ENCODE data around the gene TMEM253.
A peak's percentile ranks its signal among the peaks of the same experiment; 100 is the strongest.

TMEM253 gene

DNA sequence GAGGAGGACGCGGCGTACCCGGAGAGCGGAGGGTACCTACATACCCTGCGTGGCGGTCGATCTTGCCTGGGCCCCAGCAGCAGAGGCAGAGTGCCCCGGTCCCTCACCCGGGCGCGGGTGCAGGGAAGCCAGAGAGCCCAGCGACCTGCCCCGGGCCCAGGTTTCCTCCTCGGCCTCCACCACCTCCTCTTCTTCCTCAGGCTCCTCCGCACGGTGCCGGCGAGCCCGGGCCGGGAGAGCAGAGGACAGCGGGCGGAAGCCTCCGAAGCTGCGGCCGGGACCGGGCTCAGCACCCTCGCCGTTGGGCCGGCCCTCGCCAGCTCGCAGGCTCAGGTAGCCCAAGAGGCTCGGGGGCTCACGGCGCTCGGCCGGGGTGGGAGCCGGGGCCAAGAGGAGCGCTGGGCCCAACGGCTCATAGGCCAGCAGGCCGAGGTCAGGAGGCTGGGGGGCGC, 9.0 kb upstream of the TMEM253 start:
- ChIA-PET POLR2A (interaction anchor here (0.6 kb wide), 1 partner anchor 12 kb away, joined by 3 read pairs; no protein-coding TSS in a partner anchor), CTCF (interaction anchor here (0.7 to 7.8 kb wide), 33 partner anchors 12 to 435 kb away, joined by 3 to 228 read pairs (median 7); partner anchors contain the start of genes ARHGEF40, EDDM3A, RNASE8 and TMEM253)
- DNase-seq (ENCODE audit: extremely low spot score): no peak
- TF ChIP-seq, protein P1, sequence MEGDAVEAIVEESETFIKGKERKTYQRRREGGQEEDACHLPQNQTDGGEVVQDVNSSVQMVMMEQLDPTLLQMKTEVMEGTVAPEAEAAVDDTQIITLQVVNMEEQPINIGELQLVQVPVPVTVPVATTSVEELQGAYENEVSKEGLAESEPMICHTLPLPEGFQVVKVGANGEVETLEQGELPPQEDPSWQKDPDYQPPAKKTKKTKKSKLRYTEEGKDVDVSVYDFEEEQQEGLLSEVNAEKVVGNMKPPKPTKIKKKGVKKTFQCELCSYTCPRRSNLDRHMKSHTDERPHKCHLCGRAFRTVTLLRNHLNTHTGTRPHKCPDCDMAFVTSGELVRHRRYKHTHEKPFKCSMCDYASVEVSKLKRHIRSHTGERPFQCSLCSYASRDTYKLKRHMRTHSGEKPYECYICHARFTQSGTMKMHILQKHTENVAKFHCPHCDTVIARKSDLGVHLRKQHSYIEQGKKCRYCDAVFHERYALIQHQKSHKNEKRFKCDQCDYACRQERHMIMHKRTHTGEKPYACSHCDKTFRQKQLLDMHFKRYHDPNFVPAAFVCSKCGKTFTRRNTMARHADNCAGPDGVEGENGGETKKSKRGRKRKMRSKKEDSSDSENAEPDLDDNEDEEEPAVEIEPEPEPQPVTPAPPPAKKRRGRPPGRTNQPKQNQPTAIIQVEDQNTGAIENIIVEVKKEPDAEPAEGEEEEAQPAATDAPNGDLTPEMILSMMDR (IDR thresholded peaks at IDR 0.05; ENCODE audit: control extremely low read depth, extremely low read depth, low read depth, missing control alignments): no peak

DNA sequence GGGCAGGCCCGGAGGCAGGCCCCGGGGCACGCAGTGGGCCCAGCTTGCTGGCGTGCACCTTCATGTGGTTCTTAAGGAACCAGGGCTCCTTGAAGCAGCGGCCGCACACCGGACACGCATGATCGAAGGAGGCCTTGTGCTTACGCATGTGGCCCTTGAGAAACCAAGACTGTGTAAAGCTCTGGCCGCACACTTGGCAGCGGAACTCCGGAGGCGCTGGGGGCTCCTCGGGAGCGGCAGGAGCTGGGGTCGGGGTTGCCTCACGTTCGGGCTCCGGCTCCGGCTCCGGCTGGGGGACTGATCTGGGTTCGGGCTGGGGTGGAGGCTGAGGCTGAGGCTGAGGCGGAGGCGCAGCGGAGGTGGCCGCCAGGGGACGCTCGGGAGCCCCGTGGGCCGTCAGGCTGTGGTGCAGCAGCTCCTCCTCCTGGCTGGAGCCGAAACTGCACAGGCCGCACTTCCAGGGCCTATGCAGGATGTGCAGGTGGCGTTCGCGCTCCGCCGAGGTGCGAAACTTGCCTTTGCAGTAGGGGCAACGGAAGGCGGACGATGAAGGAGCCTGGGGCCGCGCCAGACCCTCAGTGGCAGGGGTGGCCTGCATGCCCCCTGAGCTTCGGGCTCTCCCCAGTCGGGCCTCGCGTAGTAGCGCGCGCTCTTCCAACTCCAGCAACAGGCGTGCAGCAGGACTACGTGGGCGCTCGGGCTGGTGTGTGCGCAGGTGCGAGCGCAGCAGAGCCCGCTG, 8.4 kb upstream of the TMEM253 start:
- ChIA-PET CTCF (interaction anchor here (0.7 to 7.8 kb wide), 34 partner anchors 12 to 435 kb away, joined by 3 to 228 read pairs (median 6); partner anchors contain the start of genes ARHGEF40, EDDM3A, RNASE8 and TMEM253), POLR2A (interaction anchor here (0.6 kb wide), 1 partner anchor 12 kb away, joined by 3 read pairs; no protein-coding TSS in a partner anchor)
- TF ChIP-seq, protein P1 (IDR thresholded peaks at IDR 0.05; ENCODE audit: control extremely low read depth, extremely low read depth, low read depth, missing control alignments): peak; percentile 100
- DNase-seq (ENCODE audit: extremely low spot score): peak; percentile 92

DNA sequence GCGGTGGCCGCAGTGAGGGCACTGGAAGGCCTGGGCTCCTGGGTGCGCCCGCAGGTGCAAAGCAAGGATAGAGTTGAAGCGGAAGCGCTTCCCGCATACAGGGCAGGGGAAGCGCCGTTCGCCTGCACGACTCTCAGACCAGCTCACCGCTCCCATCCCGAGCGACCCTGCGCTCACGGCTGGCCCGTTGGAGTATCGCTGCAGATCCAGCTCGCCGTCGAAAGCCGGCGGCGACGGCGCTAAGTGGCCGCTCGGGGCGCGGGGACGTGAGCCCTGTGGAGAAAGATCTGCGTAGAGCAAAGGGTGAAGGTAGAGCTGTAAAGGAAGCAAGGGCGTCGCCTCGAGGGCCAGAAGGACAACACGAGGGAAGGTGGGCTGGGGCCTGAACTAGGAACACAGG, 7.8 kb upstream of the TMEM253 start:
- ChIA-PET POLR2A (no interaction called here), CTCF (interaction anchor here (0.8 to 7.8 kb wide), 31 partner anchors 13 to 434 kb away, joined by 3 to 228 read pairs (median 8); partner anchors contain the start of genes ARHGEF40, EDDM3A, RNASE8 and TMEM253)
- TF ChIP-seq, protein P1 (IDR thresholded peaks at IDR 0.05; ENCODE audit: control extremely low read depth, extremely low read depth, low read depth, missing control alignments): no peak
- no peak for DNase-seq (ENCODE audit: extremely low spot score)

DNA sequence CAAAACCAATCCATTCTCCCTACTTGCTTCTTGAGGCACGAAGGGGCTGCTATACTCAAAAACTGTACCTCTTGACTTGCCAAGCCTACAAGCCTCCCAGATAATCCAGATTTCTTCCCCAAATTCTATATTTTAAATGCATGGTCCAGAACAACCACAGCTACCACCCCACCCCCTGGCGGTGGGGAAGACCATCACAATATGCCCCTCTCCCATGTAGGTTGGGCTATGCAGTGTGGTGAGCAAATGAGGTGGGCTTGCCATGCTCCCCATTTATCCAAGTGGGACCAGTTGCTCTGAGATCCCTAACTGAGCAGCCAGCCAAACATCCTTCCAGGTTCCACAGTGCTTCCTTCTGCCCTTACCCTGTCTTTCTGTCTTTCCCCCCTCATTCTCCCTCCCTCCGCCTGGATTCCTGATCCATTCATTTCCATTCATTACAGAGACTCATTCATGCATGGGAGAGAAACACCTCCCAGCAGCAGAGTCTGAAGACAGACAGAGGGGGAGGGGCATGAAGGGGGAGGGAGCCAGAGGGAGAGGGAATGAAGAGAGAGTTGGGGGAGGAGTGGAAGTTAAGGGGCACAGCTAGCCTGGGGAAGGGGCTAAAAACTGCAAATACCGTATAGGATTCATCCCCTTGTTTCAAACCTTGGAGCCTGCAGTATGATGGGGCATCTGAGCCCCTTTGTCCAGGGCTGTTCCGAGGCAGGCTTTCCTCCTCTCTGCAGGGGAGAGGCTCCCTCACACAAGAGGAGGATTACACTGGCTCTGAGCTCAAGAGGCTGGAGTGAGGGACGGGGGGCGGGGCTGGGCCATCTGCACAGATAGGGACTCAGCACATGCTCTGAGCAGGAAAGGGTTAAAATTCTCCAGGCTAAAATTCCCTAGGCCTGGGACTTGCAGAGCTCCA, 6.8 kb upstream of the TMEM253 start:
- ChIA-PET CTCF (interaction anchor here (0.8 to 7.8 kb wide), 15 partner anchors 12 to 123 kb away, joined by 3 to 228 read pairs (median 11); partner anchors contain the start of genes ARHGEF40 and TMEM253), POLR2A (no interaction called here)
- no peak for DNase-seq (ENCODE audit: extremely low spot score)
- TF ChIP-seq, protein P1 (IDR thresholded peaks at IDR 0.05; ENCODE audit: control extremely low read depth, extremely low read depth, low read depth, missing control alignments): no peak

DNA sequence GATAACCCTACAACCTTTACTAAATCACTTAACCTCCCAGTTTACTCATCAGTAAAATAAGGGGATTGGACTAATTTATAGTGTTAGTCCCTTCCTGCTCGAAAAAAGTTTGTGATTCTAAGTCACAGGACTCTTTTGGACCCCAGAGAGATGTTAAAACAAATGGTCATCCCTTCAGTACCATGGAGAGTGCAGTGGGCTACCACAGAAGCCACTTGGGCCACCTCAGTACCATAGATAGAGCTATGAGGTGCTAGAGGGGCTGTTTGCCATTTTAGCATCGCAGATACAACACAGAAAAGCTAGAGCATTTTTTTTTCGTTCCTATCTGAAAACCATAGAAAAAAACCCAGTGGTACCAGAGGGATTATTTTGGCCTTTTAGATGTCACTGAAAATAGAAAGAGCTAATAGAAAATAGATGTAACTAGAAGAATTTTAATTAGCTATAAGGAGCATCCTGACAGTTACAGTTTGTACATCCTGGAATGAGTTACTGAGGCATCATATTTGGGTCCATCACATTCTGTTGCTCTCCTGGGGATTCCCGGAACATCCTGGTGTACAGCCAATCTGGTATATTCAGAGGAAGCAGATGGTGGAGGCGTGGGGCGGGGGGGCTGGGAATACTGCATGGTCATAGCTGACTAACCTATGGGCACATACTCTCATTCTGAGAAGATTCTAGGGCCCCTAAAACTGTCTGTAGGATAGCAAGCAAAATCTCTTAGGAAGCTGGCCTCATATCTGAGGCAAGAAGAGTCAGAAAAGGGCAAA, 5.2 kb upstream of the TMEM253 start:
- DNase-seq (ENCODE audit: extremely low spot score): no peak
- CTCF ChIA-PET: interaction anchor here (1.1 to 7.8 kb wide), 5 partner anchors 11 to 80 kb away, joined by 3 to 228 read pairs (median 130); partner anchors contain the start of gene TMEM253

More for the DNA sequence above, 5.2 kb upstream of the TMEM253 start:
- TF ChIP-seq, protein P1 (IDR thresholded peaks at IDR 0.05; ENCODE audit: control extremely low read depth, extremely low read depth, low read depth, missing control alignments): no peak
- POLR2A ChIA-PET: no interaction called here

All from GM10248 (cell line).